ENCODE measurements around the gene INPP5K.

The INPP5K gene

GRCh38 chr17:1504866-1505265 is 11.5 kb downstream of the INPP5K start:
- no peak for DNase-seq

- no peak for DNase-seq
Measured at GRCh38 chr17:1503699-1504098, 12.7 kb downstream of the INPP5K start.

- no peak for DNase-seq
Measured at GRCh38 chr17:1498869-1499268, 17.5 kb downstream of the INPP5K start.

GRCh38 chr17:1498233-1498632 is 18.2 kb downstream of the INPP5K start:
- no peak for DNase-seq

GRCh38 chr17:1497831-1498230 is 18.6 kb downstream of the INPP5K start:
- no peak for DNase-seq

- no peak for DNase-seq
Measured at GRCh38 chr17:1496869-1497268, 19.5 kb downstream of the INPP5K start.

GRCh38 chr17:1495265-1495989 is 21.0 kb downstream of the INPP5K start:
- no peak for DNase-seq

- DNase-seq: no peak
Measured at GRCh38 chr17:1494736-1495253, 21.6 kb downstream of the INPP5K start.

- no peak for DNase-seq
Measured at GRCh38 chr17:1494203-1494602, 22.2 kb downstream of the INPP5K start.

GRCh38 chr17:1493291-1493980 is 23.0 kb downstream of the INPP5K start:
- no peak for DNase-seq

- no peak for DNase-seq
Measured at GRCh38 chr17:1492249-1493206, 23.9 kb downstream of the INPP5K start, which contains the start of gene MYO1C. Gene MYO1C, minus strand, starts transcription at chr17:1492686. Its CDS starts 199 bp downstream, at chr17:1492487.

- no peak for DNase-seq
Measured at GRCh38 chr17:1491443-1492248, 24.8 kb downstream of the INPP5K start.

- peak; percentile 59 for DNase-seq
Measured at GRCh38 chr17:1490643-1491442, 25.6 kb downstream of the INPP5K start.

- no peak for DNase-seq
Measured at GRCh38 chr17:1488826-1489270, 27.6 kb downstream of the INPP5K start.

GRCh38 chr17:1487939-1488825 is 28.2 kb downstream of the INPP5K start:
- peak; percentile 39 for DNase-seq

- peak; percentile 76 for DNase-seq
Measured at GRCh38 chr17:1486802-1487695, 29.4 kb downstream of the INPP5K start.

GRCh38 chr17:1485423-1486376 is 30.7 kb downstream of the INPP5K start:
- DNase-seq: peak; percentile 44

All from CD4-positive, alpha-beta T cell treated with Interleukin-4 for 4 hours (primary cell).